Endodermal cell (in vitro differentiated cells): ENCODE data around the gene CNTN4. TPM values are rescaled to one million over a fixed set of nuclear protein-coding genes. Genes with fewer than 3 reads are reported as not detected.

Experiments
- DNase-seq: peaks from one replicate; pipeline ENCODE4 v3.0.0-alpha.2; 2017
- H3K27ac ChIP-seq: 2 replicates; pipeline ENCODE4 v1.5.1; 2013; ENCODE audit warnings: mild to moderate bottlenecking, low read depth, low read length, moderate library complexity
- H3K27me3 ChIP-seq: 2 replicates; pipeline ENCODE4 v1.6.1; 2013; ENCODE audit warnings: mild to moderate bottlenecking, low read length, moderate library complexity; ENCODE audit not compliant: insufficient read depth, control insufficient read depth, poor library complexity, severe bottlenecking
- H3K36me3 ChIP-seq: 2 replicates; pipeline ENCODE4 v1.7.0; 2013; ENCODE audit warnings: mild to moderate bottlenecking, low read length, moderate library complexity; ENCODE audit not compliant: control insufficient read depth, insufficient read depth
- H3K4me1 ChIP-seq: one replicate; pipeline ENCODE4 v1.7.0; 2013; ENCODE audit warnings: low read length; ENCODE audit not compliant: control insufficient read depth, insufficient read depth
- H3K4me3 ChIP-seq: 2 replicates; pipeline ENCODE4 v1.5.1; 2013; ENCODE audit warnings: mild to moderate bottlenecking, low read length, moderate library complexity
- H3K9ac ChIP-seq: 2 replicates; pipeline ENCODE4 v1.6.1; 2013; ENCODE audit warnings: mild to moderate bottlenecking, low read length, moderate library complexity; ENCODE audit not compliant: poor library complexity, severe bottlenecking; ENCODE audit errors: extremely low read depth
- H3K9me3 ChIP-seq: 2 replicates; pipeline ENCODE4 v1.6.1; 2013; ENCODE audit warnings: mild to moderate bottlenecking, low read length, moderate library complexity; ENCODE audit not compliant: control insufficient read depth
- H3K27ac Mint-ChIP-seq: 2 replicates; pipeline ENCODE4 v1.8.0; 2020; ENCODE audit warnings: mixed read lengths
- H3K27me3 Mint-ChIP-seq: 2 replicates; pipeline ENCODE4 v1.8.0; 2021; ENCODE audit warnings: mild to moderate bottlenecking, mixed read lengths; ENCODE audit not compliant: insufficient read depth
- H3K36me3 Mint-ChIP-seq: 2 replicates; pipeline ENCODE4 v1.8.0; 2020; ENCODE audit warnings: low read depth, mixed read lengths
- H3K4me1 Mint-ChIP-seq: 2 replicates; pipeline ENCODE4 v1.8.0; 2020; ENCODE audit warnings: mixed read lengths
- H3K4me3 Mint-ChIP-seq: 2 replicates; pipeline ENCODE4 v1.8.0; 2020; ENCODE audit warnings: mild to moderate bottlenecking, moderate library complexity, mixed read lengths
- H3K9me3 Mint-ChIP-seq: 2 replicates; pipeline ENCODE4 v1.8.0; 2020; ENCODE audit warnings: mild to moderate bottlenecking, mixed read lengths
- WGBS, 2 experiments: methylation state at CpG; one replicate each; pipeline versions ENCODE4 v1.1.5 to v1.1.7; 2013; ENCODE audit warnings: missing lambda C conversion rate in 2 of 2, mixed read lengths in 1 of 2; ENCODE audit not compliant: insufficient coverage in 1 of 2, insufficient read length in 1 of 2; 5-methylcytosine and 5-hydroxymethylcytosine counted together
- total RNA-seq, 2 donors: library from RNA; stranded (reverse); fragmentation: NEBNext Ultra II Directional in 1 of 2; extraction: Animal tissue kit (Norgen Biotek cat#: 25700) in 1 of 2; gene quantifications; 2 replicates in 1 of 2; 3 replicates in 1 of 2; pipeline ENCODE4 v1.2.1, GENCODE V29; 2021
- TF ChIP-seq, protein P1 (sequence below): fragments of 200-600 bp; sonication (generic); conservative IDR thresholded peaks from 2 replicates; pipeline ENCODE4 v1.5.0; 2021; ENCODE audit warnings: antibody characterized with exemption, mild to moderate bottlenecking

Gene CNTN4
- total RNA-seq, 2 donors from 2014 or later = 10.8 to 11.1 TPM

DNA sequence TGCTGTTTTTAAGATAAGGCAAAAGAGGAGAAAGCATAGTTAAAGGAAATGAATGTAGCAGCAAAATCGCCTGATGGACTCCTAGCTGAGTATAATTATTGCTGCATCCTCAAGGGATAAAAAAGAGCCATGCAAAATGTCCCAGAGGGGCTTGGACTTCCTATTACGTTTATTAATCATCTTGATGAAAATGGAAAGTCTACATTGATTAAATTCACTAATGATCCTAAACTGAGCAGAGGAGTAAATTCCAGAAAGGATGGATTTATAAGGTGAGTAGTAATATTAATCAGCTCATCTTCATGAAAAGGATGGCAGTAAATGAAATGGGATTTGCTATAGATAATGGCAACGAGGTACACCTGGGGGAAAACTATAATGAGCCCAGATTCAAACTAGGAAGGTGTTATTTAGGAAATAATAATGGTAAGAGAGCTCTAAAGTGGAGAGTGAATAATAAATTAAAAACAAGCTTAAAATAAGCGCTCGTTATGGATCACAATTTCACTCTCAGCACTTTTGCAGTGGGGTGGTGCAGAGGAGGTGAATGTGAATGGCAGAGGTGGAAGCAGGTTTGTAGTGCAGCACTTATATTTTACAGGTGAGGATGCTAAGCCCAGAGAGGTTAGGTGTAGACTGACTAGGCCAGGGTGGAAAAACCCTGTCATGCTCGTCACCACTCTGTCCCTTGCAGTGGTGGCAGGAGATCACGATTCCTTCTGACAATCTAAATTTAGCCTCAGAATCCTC is 989.2 kb downstream of the CNTN4 start:
- 93 to 95% methylated on average over 7 of the region's 7 CpGs for WGBS, 2 experiments
- H3K4me3 Mint-ChIP-seq = no peak overlapping the region
- no peak overlapping the region for H3K27ac Mint-ChIP-seq

DNA sequence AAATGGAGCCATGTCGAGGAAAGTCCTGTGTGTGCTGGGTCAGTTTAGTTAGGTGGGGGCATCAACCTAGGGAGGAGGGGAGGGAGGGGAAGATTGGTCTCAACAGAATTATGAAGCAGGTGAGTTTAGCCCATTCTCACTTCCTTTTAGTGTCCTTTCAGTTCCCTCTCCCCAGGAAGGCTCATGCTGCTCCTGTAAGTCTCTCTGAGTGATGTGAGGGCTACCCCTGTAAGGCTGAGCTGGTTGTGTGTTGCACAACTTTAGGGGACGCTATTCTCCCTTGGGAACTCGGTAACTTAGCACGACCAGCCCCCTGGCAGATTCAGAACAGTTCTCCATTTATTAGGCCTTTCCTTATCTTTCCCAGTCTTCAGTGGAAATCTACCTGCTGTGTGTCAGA is 990.4 kb downstream of the CNTN4 start:
- Histone ChIP-seq H3K4me1 (peaks cover 2% of the 10 kb centered on the region), H3K9ac (no peak overlapping the region), H3K27me3 (no peaks in the 10 kb centered on the region), H3K9me3 (no peaks in the 10 kb centered on the region), H3K4me3 (no peak overlapping the region), H3K27ac (no peak overlapping the region), H3K36me3 (no peaks in the 10 kb centered on the region)
- Mint-ChIP-seq H3K9me3 (no peaks in the 10 kb centered on the region), H3K4me3 (no peak overlapping the region), H3K27me3 (peaks cover 1% of the 10 kb centered on the region), H3K27ac (no peak overlapping the region), H3K4me1 (peaks cover 14% of the 10 kb centered on the region), H3K36me3 (no peaks in the 10 kb centered on the region)
- TF ChIP-seq, protein P1, sequence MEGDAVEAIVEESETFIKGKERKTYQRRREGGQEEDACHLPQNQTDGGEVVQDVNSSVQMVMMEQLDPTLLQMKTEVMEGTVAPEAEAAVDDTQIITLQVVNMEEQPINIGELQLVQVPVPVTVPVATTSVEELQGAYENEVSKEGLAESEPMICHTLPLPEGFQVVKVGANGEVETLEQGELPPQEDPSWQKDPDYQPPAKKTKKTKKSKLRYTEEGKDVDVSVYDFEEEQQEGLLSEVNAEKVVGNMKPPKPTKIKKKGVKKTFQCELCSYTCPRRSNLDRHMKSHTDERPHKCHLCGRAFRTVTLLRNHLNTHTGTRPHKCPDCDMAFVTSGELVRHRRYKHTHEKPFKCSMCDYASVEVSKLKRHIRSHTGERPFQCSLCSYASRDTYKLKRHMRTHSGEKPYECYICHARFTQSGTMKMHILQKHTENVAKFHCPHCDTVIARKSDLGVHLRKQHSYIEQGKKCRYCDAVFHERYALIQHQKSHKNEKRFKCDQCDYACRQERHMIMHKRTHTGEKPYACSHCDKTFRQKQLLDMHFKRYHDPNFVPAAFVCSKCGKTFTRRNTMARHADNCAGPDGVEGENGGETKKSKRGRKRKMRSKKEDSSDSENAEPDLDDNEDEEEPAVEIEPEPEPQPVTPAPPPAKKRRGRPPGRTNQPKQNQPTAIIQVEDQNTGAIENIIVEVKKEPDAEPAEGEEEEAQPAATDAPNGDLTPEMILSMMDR = no peak
- 89% methylated on average over 4 of the region's 4 CpGs; no CpG with 5 or more reads in 1 of the 2 experiments for WGBS, 2 experiments
- no peak for DNase-seq

More for the DNA sequence above, 989.2 kb downstream of the CNTN4 start:
- no peaks in the 10 kb centered on the region for H3K9me3 Mint-ChIP-seq
- H3K4me1 Mint-ChIP-seq = peaks cover 18% of the 10 kb centered on the region
- TF ChIP-seq, protein P1 = no peak
- no peaks in the 10 kb centered on the region for H3K36me3 Mint-ChIP-seq
- DNase-seq = no peak
- Histone ChIP-seq H3K9me3 (no peaks in the 10 kb centered on the region), H3K4me1 (peaks cover 2% of the 10 kb centered on the region), H3K27me3 (no peaks in the 10 kb centered on the region), H3K9ac (no peak overlapping the region), H3K4me3 (no peak overlapping the region), H3K27ac (no peak overlapping the region), H3K36me3 (no peaks in the 10 kb centered on the region)
- H3K27me3 Mint-ChIP-seq = peaks cover 1% of the 10 kb centered on the region

DNA sequence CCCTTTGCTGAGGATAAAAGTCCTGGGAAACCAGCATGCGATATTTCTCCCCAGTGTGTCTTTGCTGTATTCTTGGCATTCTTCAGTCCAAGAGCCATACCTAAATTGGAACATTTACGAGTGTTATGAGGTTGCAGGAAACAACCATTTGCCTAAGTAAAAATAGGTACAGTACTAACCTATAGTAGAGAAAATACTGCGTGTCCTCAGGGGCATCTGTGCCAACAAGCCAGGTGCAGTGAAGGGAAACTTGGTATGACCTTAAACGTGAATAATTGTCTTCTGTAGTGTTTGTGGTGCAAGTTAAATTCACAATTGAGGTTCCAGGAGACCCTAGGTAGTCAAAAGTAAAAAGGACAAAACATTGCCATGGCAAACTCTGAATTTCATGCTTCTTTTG is 999.3 kb downstream of the CNTN4 start:
- no peak overlapping the region for H3K27ac ChIP-seq
- no peak overlapping the region for H3K4me3 Mint-ChIP-seq
- no peaks in the 10 kb centered on the region for H3K27me3 Mint-ChIP-seq
- no peaks in the 10 kb centered on the region for H3K36me3 ChIP-seq
- no peak overlapping the region for H3K9ac ChIP-seq
- no peak overlapping the region for H3K27ac Mint-ChIP-seq
- DNase-seq = no peak
- H3K4me1 Mint-ChIP-seq = peaks cover 13% of the 10 kb centered on the region
- TF ChIP-seq, protein P1 = no peak
- no peak overlapping the region for H3K4me3 ChIP-seq
- H3K9me3 ChIP-seq = no peaks in the 10 kb centered on the region
- 82 to 86% methylated on average over 4 of the region's 4 CpGs for WGBS, 2 experiments
- no peaks in the 10 kb centered on the region for H3K36me3 Mint-ChIP-seq
- H3K27me3 ChIP-seq = no peaks in the 10 kb centered on the region
- peaks cover 4% of the 10 kb centered on the region for H3K4me1 ChIP-seq
- H3K9me3 Mint-ChIP-seq = no peaks in the 10 kb centered on the region
